GM21737 (cell line): ENCODE data around the gene TRMT1L.
"Not testable (repeated sequence)": the region's sequence is repeated elsewhere in the genome, so short reads cannot be mapped to it uniquely, and the experiment has no call there.

Experiments
- ATAC-seq: cut with Tn5 transposase; IDR thresholded peaks from one replicate; pipeline ENCODE4 v1.9.1; 2021; ENCODE audit warnings: mild to moderate bottlenecking, moderate library complexity; ENCODE audit not compliant: unreplicated experiment

Gene TRMT1L, protein sequence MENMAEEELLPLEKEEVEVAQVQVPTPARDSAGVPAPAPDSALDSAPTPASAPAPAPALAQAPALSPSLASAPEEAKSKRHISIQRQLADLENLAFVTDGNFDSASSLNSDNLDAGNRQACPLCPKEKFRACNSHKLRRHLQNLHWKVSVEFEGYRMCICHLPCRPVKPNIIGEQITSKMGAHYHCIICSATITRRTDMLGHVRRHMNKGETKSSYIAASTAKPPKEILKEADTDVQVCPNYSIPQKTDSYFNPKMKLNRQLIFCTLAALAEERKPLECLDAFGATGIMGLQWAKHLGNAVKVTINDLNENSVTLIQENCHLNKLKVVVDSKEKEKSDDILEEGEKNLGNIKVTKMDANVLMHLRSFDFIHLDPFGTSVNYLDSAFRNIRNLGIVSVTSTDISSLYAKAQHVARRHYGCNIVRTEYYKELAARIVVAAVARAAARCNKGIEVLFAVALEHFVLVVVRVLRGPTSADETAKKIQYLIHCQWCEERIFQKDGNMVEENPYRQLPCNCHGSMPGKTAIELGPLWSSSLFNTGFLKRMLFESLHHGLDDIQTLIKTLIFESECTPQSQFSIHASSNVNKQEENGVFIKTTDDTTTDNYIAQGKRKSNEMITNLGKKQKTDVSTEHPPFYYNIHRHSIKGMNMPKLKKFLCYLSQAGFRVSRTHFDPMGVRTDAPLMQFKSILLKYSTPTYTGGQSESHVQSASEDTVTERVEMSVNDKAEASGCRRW

GRCh38 chr1:185156854-185157598 is at the start of gene TRMT1L, which contains the start of gene SWT1:
TRMT1L (minus strand) TSS chr1:185156953; CDS start chr1:185156712, 241 bp downstream.
SWT1 (plus strand) TSS chr1:185157167; CDS start chr1:185160842, 3,675 bp downstream.
- peak; percentile 93 for ATAC-seq

DNA sequence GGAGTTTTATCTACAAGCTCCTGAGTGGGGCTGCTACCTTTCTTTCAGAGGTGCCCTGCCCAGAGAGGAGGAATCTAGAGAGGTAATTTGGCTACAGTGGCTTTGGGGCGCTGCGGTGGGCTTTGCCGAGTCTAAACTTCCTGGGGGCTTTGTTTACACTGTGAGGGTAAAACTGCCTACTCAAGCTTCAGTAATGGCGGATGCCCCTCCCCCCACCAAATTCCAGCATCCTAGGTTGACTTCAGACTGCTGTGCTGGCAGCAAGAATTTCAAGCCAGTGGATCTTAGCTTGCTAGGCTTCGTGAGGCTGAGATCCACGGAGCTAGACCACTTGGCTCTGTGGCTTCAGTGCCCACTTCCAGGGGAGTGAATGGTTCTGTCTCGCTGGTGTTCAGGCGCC is 44.1 kb upstream of the TRMT1L start:
- ATAC-seq = no peak

DNA sequence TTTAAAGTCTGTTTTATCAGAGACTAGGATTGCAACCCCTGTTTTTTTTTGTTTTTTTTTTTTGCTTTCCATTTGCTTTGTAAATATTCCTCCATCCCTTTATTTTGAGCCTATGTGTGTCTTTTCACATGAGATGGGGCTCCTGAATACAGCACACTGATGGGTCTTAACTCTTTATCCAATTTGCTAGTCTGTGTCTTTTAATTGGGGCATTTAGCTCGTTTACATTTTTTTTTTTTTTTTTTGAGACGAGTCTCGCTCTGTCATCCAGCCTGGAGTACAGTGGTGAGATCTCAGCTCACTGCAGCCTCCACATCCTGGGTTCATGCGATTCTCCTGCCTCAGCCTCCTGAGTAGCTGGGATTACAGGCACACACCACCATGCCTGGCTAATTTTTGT is 42.0 kb upstream of the TRMT1L start:
- ATAC-seq = not testable (repeated sequence)

- ATAC-seq = no peak
Measured at GRCh38 chr1:185193756-185194155, 37.0 kb upstream of the TRMT1L start.

GRCh38 chr1:185170291-185170848 is 13.6 kb upstream of the TRMT1L start:
- ATAC-seq = peak; percentile 76

DNA sequence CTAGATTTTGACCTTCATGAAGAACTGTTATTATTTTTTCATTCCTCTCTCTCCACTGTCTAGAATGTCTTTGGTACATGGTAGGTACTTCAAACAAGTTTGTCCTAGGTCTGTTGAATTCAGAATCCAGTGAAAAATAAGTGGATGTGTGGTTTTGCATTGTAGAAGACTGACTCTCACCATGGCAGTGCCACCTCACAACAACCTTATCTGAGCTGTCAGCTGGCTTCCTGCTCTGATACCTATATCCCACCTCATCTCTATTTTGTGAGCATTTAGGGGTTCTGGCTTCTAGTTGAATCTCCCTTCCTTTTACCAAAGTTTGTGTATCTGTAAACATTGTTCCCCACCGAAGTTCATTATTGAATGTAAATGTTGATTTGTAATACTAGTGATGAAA is 9.4 kb upstream of the TRMT1L start:
- no peak for ATAC-seq

- ATAC-seq = no peak
Measured at GRCh38 chr1:185162491-185162890, 5.7 kb upstream of the TRMT1L start.

GRCh38 chr1:185159966-185160365 is 3.2 kb upstream of the TRMT1L start:
- ATAC-seq = no peak

GRCh38 chr1:185158800-185159199 is 2.0 kb upstream of the TRMT1L start:
- no peak for ATAC-seq

- ATAC-seq = no peak
Measured at GRCh38 chr1:185157599-185158412, 1.1 kb upstream of the TRMT1L start.

DNA sequence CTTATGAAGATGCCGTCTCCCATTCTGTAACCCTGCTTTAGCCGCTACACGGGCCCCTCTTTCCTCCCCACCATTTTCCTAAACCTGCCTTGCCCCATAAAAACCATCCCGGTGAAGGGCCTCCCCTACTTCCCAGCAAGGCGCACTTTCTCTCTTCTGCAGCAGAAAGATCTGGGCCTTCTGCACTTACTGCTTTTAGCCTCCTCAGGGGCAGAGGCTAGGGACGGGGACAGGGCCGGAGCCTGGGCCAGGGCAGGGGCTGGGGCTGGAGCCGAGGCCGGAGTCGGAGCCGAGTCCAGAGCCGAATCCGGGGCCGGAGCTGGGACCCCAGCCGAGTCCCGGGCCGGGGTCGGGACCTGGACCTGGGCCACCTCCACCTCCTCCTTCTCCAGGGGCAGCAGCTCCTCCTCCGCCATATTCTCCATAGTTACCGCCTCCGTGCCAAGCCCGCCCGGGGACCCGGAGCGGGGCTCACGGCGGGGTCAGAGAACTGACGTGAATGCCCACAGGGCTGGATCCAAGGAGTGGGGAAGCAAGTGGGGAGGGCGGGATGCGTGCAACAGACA is 382 bp downstream of the TRMT1L start:
- peak; percentile 24 for ATAC-seq

DNA sequence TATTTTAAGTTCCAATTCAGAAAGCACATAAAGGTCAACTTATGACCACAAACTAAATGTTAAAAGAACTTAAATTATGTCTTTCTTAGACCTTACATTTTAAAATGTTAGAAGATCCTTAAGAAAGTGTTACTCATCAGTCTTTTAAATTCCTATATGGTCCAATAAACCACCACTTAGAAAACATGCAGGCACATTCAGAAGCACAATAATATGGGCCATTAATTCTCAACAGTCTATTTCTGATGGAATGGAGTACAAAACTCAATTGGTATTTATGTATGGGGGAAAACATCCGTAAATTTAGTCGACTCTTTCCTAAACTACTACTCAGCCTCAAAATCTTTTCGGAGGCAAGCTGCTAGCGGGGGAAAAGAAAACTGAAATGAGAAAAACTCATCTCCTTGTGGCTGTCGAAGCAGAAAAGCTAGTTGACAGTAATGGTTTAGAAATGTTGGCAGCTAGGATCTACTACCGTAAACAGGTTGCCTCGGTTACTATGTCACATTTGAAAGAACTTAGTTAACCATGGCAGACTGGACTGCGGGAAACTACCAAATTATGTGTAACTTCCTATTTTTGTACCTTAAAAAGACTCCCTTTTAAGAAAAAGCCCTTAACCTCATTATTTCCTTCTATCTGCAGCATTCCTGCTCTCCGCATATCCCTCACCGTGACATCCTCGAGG is 1.0 kb downstream of the TRMT1L start:
- no peak for ATAC-seq

DNA sequence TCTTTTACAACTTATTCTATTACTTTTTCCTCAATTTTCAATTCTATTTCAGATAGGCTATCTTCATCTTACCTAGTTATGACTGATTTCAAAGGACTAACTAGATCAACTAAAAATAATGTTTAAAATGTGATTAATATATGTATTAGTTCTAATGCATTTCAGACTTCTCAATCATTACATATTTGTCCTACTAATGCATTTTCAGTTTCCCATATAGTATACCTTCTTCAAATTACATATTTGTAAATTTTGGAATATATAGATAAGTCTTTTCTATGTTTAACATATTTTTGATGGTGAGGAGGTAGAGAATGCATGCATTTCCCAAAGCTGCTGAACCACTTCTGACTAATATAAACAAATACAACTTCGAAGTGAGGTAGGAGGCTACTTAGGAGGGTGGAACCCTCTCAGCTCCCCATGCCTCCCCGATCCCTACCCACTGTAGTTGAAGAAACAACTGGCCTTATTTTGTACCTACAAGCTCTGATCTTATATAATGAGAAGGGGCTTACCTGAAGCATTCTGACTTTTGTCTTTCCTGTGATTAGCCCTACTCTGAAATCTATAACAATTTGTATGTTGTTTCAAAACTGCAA is 1.7 kb downstream of the TRMT1L start:
- no peak for ATAC-seq

GRCh38 chr1:185152187-185152767 is 4.5 kb downstream of the TRMT1L start:
- ATAC-seq = no peak

DNA sequence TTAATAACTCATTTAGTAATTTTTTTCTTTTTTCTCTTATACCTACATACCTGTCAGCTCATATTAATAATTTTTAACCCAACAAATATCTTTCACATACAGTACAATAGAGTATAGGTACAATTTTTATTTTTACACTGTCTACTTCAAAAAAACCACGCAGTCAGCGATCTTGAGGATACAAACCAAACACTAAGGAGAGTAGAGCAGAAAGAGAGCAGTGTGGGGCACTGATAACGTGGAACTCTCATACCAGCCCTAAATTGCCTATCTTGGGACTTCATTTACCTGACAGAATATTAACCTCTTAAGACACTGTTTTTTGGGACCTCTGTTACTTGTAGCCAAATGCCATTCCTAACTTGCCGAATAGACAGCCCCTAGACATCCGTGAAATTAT is 5.5 kb downstream of the TRMT1L start:
- no peak for ATAC-seq

GRCh38 chr1:185144233-185144632 is 12.5 kb downstream of the TRMT1L start:
- ATAC-seq = no peak

GRCh38 chr1:185139246-185139645 is 17.5 kb downstream of the TRMT1L start:
- ATAC-seq = no peak

DNA sequence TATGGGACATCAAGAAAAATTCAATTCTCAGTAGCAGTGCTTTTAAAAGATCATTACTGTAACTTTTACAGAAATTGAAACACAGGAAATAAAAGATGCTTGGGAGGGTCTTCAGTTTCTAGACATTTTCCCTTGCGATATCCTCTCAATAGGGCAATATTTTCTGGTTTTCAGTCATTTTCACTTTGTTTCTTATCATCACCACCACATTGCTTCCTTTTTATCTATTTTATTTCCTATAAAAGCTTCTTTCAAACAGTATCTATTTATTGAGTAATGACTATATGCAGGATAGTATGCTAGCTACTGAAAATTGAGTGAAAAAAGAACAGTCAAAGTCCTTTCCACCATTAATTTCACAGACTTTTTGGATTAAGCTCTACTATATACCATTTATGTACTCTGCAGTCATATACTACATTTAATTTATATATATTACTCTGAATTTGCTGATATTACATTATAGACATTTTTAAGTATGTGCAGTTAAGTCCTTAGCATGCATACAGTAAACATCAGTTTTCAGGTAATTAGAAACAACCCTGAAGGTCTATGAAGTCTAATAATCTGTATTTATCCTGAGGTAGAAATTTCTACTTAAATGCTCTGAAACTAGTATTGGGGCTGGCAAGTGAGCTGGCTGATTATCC is 18.7 kb downstream of the TRMT1L start:
- no peak for ATAC-seq
